Measurements from ENCODE around the gene ANKRD42.

DNA sequence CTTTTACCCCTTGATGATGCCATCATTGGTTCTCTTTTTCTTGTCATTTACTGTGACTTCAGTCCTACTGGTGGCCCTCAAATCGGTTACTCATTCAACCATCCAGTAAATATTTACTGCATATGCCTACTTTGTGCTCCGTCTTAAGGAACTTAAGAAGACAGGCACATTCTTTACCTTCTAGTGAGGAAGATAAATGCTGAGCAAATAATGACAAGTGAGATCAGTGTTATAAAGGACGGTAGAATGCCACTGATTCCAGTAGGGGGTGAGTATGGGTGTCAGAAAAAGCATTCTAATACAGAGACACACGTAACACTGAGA, 1.6 kb downstream of the ANKRD42 start:
- no peak for TF ChIP-seq POLR2AphosphoS5 (IDR thresholded peaks at IDR 0.05; ENCODE audit: low read depth, low read length)
- no peak for TF ChIP-seq CTCF (IDR thresholded peaks at IDR 0.05 in 2 of 3, conservative IDR thresholded peaks at IDR 0.05 in 1 of 3; ENCODE audit: borderline replicate concordance in 1 of 3, insufficient read depth in 1 of 3, low read depth in 2 of 3, low read length in 2 of 3)
- no peak for TF ChIP-seq POLR2A (IDR thresholded peaks at IDR 0.05; ENCODE audit: borderline replicate concordance, extremely low read depth, insufficient read depth, insufficient read length)
- TF ChIP-seq FOSL1 (IDR thresholded peaks at IDR 0.05; ENCODE audit: low read depth) = no peak
- TF ChIP-seq ZNF274 (IDR thresholded peaks at IDR 0.05; ENCODE audit: low read depth, low read length) = no peak

All from HCT116 (cell line).